ENCODE measurements around the gene IGF2R.

DNA sequence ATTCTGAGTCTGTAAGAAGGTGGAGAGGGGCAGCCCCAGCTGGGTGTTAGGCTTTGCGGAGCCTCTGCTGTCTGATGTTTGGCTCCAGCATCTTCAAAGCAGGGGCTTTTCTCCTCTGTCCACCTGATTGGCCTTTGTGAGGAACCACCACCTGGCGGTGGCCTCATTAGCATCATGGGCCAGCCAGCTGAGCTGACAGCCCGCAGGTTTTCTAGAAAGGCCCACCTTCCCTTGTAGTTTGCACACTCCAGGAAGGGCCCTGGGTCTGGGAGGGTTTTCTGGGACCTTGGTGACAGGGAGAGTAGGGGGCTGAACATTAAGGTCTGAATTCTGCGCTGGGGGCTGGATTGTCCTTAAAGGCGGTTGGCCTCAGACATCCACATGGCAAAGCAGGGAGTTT is 11.6 kb downstream of the IGF2R start:
- TF ChIP-seq, protein P1, sequence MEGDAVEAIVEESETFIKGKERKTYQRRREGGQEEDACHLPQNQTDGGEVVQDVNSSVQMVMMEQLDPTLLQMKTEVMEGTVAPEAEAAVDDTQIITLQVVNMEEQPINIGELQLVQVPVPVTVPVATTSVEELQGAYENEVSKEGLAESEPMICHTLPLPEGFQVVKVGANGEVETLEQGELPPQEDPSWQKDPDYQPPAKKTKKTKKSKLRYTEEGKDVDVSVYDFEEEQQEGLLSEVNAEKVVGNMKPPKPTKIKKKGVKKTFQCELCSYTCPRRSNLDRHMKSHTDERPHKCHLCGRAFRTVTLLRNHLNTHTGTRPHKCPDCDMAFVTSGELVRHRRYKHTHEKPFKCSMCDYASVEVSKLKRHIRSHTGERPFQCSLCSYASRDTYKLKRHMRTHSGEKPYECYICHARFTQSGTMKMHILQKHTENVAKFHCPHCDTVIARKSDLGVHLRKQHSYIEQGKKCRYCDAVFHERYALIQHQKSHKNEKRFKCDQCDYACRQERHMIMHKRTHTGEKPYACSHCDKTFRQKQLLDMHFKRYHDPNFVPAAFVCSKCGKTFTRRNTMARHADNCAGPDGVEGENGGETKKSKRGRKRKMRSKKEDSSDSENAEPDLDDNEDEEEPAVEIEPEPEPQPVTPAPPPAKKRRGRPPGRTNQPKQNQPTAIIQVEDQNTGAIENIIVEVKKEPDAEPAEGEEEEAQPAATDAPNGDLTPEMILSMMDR (IDR thresholded peaks at IDR 0.05): no peak
- no peak for TF ChIP-seq POLR2A (IDR thresholded peaks at IDR 0.05)
